HepG2 (cell line): ENCODE data around the gene MSRB3. TPM values are rescaled to one million over a fixed set of nuclear protein-coding genes. Genes with fewer than 3 reads are reported as not detected.

ENCODE experiments used
- ATAC-seq: fragments of 200-7000 bp; cut with Tn5 transposase; 3 replicates; pipeline ENCODE4 v1.9.1; 2020; ENCODE audit warnings: mild to moderate bottlenecking, moderate library complexity
- BruUV-seq: library from RNA; stranded (reverse); fragments of 400-500 nt; replicated peaks from 2 replicates; lab custom pipeline; 2021; lab: Mats Ljungman, UMichigan
- CTCF ChIA-PET: fragments of 300-600 bp; formaldehyde crosslinking; extraction: SDS; loops from one replicate; lab custom pipeline; 2021; ENCODE audit warnings: low total read pairs, inconsistent platforms, low intra/inter-chr PET ratio; lab: Yijun Ruan, JAX
- POLR2A ChIA-PET: fragments of 350-600 bp; sonication (Branson Sonifier 250); formaldehyde crosslinking; loops from one replicate; lab custom pipeline; 2020; ENCODE audit warnings: antibody characterized with exemption, inconsistent platforms; lab: Yijun Ruan, JAX
- DNase-seq: peaks from one replicate; pipeline ENCODE4 v3.0.0-alpha.2; 2015; ENCODE audit warnings: low spot score
- FAIRE-seq: peaks from 3 replicates; lab custom pipeline; 2011; peaks lifted over from hg19 to GRCh38; lab: Jason Lieb, UNC
- H2AFZ ChIP-seq: one replicate; pipeline ENCODE4 v1.6.1; 2011; ENCODE audit warnings: low read length, inconsistent platforms
- H3K27ac ChIP-seq: fragments of 300-600 bp; 3 replicates; pipeline ENCODE4 v1.8.0; 2011; ENCODE audit warnings: mixed run types, mild to moderate bottlenecking, mixed read lengths, low read length, inconsistent platforms; ENCODE audit not compliant: insufficient read depth; ENCODE audit errors: extremely low read length
- H3K27me3 ChIP-seq, 2 experiments: fragments of 200-600 bp in 1 of 2; 2 replicates in 1 of 2; 3 replicates in 1 of 2; pipeline versions ENCODE4 v1.6.0 to v1.8.0; 2011; ENCODE audit warnings: low read length in 2 of 2, mild to moderate bottlenecking in 2 of 2, moderate library complexity in 2 of 2, inconsistent platforms in 1 of 2; ENCODE audit not compliant: insufficient read depth in 2 of 2, control insufficient read depth in 1 of 2
- H3K36me3 ChIP-seq, 2 experiments: fragments of 200-600 bp in 1 of 2; replicated peaks in 1 of 2; 2 replicates in 1 of 2; 3 replicates in 1 of 2; pipeline versions ENCODE4 v1.5.1 to v1.8.0; 2011; ENCODE audit warnings: low read length in 2 of 2, inconsistent platforms in 1 of 2; ENCODE audit not compliant: insufficient read depth in 2 of 2, control insufficient read depth in 1 of 2
- H3K4me1 ChIP-seq: 2 replicates; pipeline ENCODE4 v1.5.1; 2012; ENCODE audit warnings: low read length, inconsistent platforms; ENCODE audit not compliant: insufficient read depth
- H3K4me2 ChIP-seq: 2 replicates; pipeline ENCODE4 v1.6.0; 2011; ENCODE audit warnings: low read depth, low read length, inconsistent platforms
- H3K4me3 ChIP-seq, 3 experiments: fragments of 200-600 bp in 1 of 3; sonication (generic), shearing (Covaris generic) in 1 of 3; replicated peaks in 1 of 3; 2 replicates each; pipeline ENCODE4 v1.5.1; 2011 to 2016; ENCODE audit warnings: low read length in 3 of 3, inconsistent platforms in 2 of 3, low read depth in 2 of 3, mild to moderate bottlenecking in 2 of 3, control low read depth in 1 of 3, mixed read lengths in 1 of 3; ENCODE audit not compliant: insufficient read depth in 1 of 3
- H3K79me2 ChIP-seq: one replicate; pipeline ENCODE4 v1.6.1; 2011; ENCODE audit warnings: low read length, inconsistent platforms; ENCODE audit not compliant: insufficient read depth
- H3K9ac ChIP-seq: 2 replicates; pipeline ENCODE4 v1.6.0; 2011; ENCODE audit warnings: mild to moderate bottlenecking, low read depth, low read length, inconsistent platforms; ENCODE audit not compliant: insufficient read depth
- H3K9me3 ChIP-seq: 2 replicates; pipeline ENCODE4 v1.5.1; 2012; ENCODE audit warnings: mild to moderate bottlenecking, low read length
- H4K20me1 ChIP-seq: 2 replicates; pipeline ENCODE4 v1.6.0; 2011; ENCODE audit warnings: inconsistent platforms, mild to moderate bottlenecking, low read length, moderate library complexity; ENCODE audit not compliant: insufficient read depth
- BCLAF1 ChIP-seq: fragments of 450-650 bp; IDR thresholded peaks from 2 replicates; pipeline ENCODE4 v1.6.1; 2017; ENCODE audit warnings: mild to moderate bottlenecking
- DRAP1 ChIP-seq: IDR thresholded peaks from 2 replicates; pipeline ENCODE4 v1.6.1; 2016; ENCODE audit warnings: missing genetic modification reagents, missing compliant biosample characterization
- KDM5A ChIP-seq: fragments of 200-600 bp; sonication (generic); IDR thresholded peaks from 2 replicates; pipeline ENCODE4 v1.7.0; 2018; ENCODE audit warnings: antibody characterized with exemption, mild to moderate bottlenecking, low read length, borderline replicate concordance
- ZBTB33 ChIP-seq: sonication (generic); formaldehyde crosslinking; IDR thresholded peaks from 2 replicates; pipeline ENCODE4 v1.4.0; 2020; ENCODE audit warnings: missing genetic modification reagents
- ZBTB8A ChIP-seq: sonication (generic); formaldehyde crosslinking; IDR thresholded peaks from 2 replicates; pipeline ENCODE4 v1.4.0; 2020; ENCODE audit warnings: mild to moderate bottlenecking, low read depth, missing genetic modification reagents, borderline replicate concordance
- ZSCAN25 ChIP-seq: sonication (generic); formaldehyde crosslinking; IDR thresholded peaks from 2 replicates; pipeline ENCODE4 v1.8.0; 2022; ENCODE audit warnings: mild to moderate bottlenecking, missing genetic modification reagents
- WGBS: methylation state at CpG from one replicate; pipeline ENCODE4 v1.1.6; 2017; ENCODE audit warnings: low lambda C conversion rate; 5-methylcytosine and 5-hydroxymethylcytosine counted together
- in situ Hi-C: cut with HindIII; loops from 2 replicates; pipeline ENCODE4 v1.10.0; 2017; ENCODE audit warnings: low pct_unique_long_range_greater_than_20kb; ENCODE audit not compliant: extremely low pct_ligation_motif_present
- intact Hi-C: fragments of 100-400 bp; cut with micrococcal nuclease; formaldehyde crosslinking; loops from one replicate; pipeline ENCODE4 v1.10.0; 2022; ENCODE audit not compliant: unreplicated experiment
- polyA plus RNA-seq, 8 experiments: library from polyadenylated mRNA; depleted of rRNA in 3 of 8; stranded (reverse) in 7 of 8; unstranded in 1 of 8; fragments of >200 nt; fragmentation: Illumina TruSeq in 4 of 8; extraction: Trizol in 4 of 8; gene quantifications; 2 replicates each; pipeline versions ENCODE4 v1.2.1 to v1.2.3, GENCODE V29; 2011 to 2016; ENCODE audit warnings: low read depth in 4 of 8, missing spikeins in 1 of 8, mixed read lengths in 1 of 8; ENCODE audit not compliant: insufficient read depth in 1 of 8
- total RNA-seq, 5 experiments: library from RNA; depleted of rRNA; stranded (reverse); fragments of >200 nt; fragmentation: Illumina TruSeq; extraction: Trizol; gene quantifications; 2 replicates each; pipeline ENCODE4 v1.2.3, GENCODE V29; 2016; ENCODE audit warnings: low read depth in 1 of 5

The MSRB3 gene
- total and polyA plus RNA-seq, 2 of the 13 experiments (the other 11 are each of a cell fraction or from before 2014, with no cell fraction given), result 1.5 to 1.9 TPM

GRCh38 chr12:65387396-65387795, 108.9 kb downstream of the MSRB3 start:
- no TSS peak for BruUV-seq
- H3K79me2 ChIP-seq, result no peaks in the 10 kb centered on the region
- ATAC-seq, result no peak
- no peak for DNase-seq
- intact Hi-C loops (no loop called here), in situ Hi-C loops (no loop called here)
- no peaks in the 10 kb centered on the region for H3K27me3 ChIP-seq
- no peak for FAIRE-seq
- no peaks in the 10 kb centered on the region for H3K9me3 ChIP-seq
- H4K20me1 ChIP-seq, result no peaks in the 10 kb centered on the region
- TF ChIP-seq ZBTB33 (CRISPR knock-in tag), result no peak
- TF ChIP-seq DRAP1 (CRISPR knock-in tag), result no peak
- CTCF ChIA-PET, result no interaction called here
- no peak overlapping the region for H3K4me3 ChIP-seq
- POLR2A ChIA-PET, result no interaction called here
- H3K27ac ChIP-seq, result no peak overlapping the region
- no peaks in the 10 kb centered on the region for H3K36me3 ChIP-seq
- no peak overlapping the region for H2AFZ ChIP-seq
- H3K4me1 ChIP-seq, result peaks cover 5% of the 10 kb centered on the region; the same call in 1 of the 2 replicates
- no peak overlapping the region for H3K9ac ChIP-seq
- no peak overlapping the region for H3K4me2 ChIP-seq

- no peak for DNase-seq
- intact Hi-C loops (no loop called here), in situ Hi-C loops (no loop called here)
- H3K4me2 ChIP-seq, result no peak overlapping the region
- ChIA-PET POLR2A (no interaction called here), CTCF (no interaction called here)
- no peak for ATAC-seq
- H3K9ac ChIP-seq, result no peak overlapping the region
- H3K79me2 ChIP-seq, result no peaks in the 10 kb centered on the region
- H4K20me1 ChIP-seq, result no peaks in the 10 kb centered on the region
- H3K4me1 ChIP-seq, result peaks cover 5% of the 10 kb centered on the region; the same call in 1 of the 2 replicates
- WGBS, result 53% methylated on average over 4 of the region's 4 CpGs
- H3K4me3 ChIP-seq, result no peak overlapping the region
- no peaks in the 10 kb centered on the region for H3K36me3 ChIP-seq
- H3K27me3 ChIP-seq, result no peaks in the 10 kb centered on the region
- FAIRE-seq, result no peak
- H3K27ac ChIP-seq, result no peak overlapping the region
- no peak overlapping the region for H2AFZ ChIP-seq
- peaks cover 2% of the 10 kb centered on the region; the same call in 1 of the 2 replicates for H3K9me3 ChIP-seq
- no peak for TF ChIP-seq ZBTB8A (CRISPR knock-in tag)
- no peak for TF ChIP-seq BCLAF1
- TF ChIP-seq ZSCAN25 (CRISPR knock-in tag), result no peak
- no peak for TF ChIP-seq KDM5A
- TF ChIP-seq, all 625 proteins: peak for 0
- BruUV-seq, result no TSS peak
Measured at GRCh38 chr12:65389436-65389835, 111.0 kb downstream of the MSRB3 start.
